ENCODE results near the gene BRI3. TPM values are rescaled to one million over a fixed set of nuclear protein-coding genes. Genes with fewer than 3 reads are reported as not detected.
A peak's percentile ranks its signal among the peaks of the same experiment; 100 is the strongest.

The BRI3 gene
- polyA plus RNA-seq, 3 donors, result 88.9 to 102 (median 102) TPM

DNA sequence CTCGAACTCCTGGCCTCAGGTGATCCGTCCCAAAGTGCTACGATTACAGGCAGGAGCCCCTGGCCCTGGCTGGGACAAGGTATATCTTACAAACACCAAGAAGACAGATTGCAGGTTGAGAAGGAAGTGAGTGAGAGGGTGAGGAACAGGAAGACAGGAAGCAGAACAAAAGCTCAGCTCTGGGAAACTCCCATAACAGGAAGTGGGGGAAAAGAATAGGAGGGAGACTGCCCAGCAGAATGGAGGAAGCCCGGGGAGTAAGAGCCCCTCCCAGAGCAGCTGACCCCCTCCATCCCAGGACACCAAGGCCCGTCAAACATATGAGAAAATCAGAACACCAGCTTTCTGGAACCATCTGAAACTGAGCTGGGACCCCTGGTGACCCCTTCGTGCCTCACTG, 32.4 kb upstream of the BRI3 start:
- DNase-seq, result no peak

DNA sequence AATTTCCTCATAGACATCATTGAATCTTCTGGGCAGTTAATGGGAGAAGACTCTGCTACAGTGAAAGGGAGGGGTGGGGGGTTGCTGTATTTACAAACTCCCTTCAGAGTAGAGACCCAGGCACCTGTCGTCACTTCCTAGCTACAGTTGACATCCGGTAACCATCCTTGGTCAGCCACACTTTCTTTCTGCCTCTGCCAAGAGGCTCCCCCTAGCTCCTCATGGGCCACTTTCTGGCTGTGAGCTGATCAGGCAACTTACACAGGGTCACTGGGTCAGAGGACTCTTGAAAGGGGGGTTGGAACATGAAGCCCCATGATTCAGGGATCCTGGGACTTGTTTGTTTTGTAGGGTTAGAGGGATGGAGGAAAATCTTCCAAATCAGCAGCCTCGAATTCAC, 30.7 kb upstream of the BRI3 start:
- no peak for DNase-seq

DNA sequence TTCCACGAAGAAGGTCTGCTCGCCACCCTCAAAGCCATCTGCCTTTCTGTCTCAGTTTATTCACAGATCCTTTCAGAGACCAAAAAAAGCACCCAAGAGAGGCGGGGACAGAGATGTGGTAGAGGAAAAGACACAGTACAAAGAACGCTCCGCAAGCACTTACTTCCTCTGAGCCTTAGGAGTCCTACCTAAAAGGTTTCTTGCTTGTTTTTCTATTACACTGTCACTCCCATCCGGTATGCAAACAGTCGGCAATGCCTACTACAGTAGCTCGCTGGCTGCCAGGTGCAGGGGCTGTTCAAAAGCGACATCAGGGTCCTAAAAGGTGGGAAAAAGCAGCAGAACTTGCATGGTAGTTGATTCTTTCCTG, 30.3 kb upstream of the BRI3 start:
- no peak for DNase-seq

- peak; percentile 92 for DNase-seq
These were observed 29.7 kb upstream of the BRI3 start, which contains the start of gene TECPR1 for GRCh38 chr7:98251601-98252424. TSS of gene TECPR1 (minus strand) at chr7:98252232. CDS start at chr7:98246146, 6,086 bp downstream.

GRCh38 chr7:98252425-98253054, 28.9 kb upstream of the BRI3 start:
- no peak for DNase-seq

- no peak for DNase-seq
These were observed 27.0 kb upstream of the BRI3 start for GRCh38 chr7:98254516-98254915.

- DNase-seq, result no peak
These were observed 26.4 kb upstream of the BRI3 start for GRCh38 chr7:98254951-98255610.

GRCh38 chr7:98256431-98256830, 25.1 kb upstream of the BRI3 start:
- DNase-seq, result no peak

DNA sequence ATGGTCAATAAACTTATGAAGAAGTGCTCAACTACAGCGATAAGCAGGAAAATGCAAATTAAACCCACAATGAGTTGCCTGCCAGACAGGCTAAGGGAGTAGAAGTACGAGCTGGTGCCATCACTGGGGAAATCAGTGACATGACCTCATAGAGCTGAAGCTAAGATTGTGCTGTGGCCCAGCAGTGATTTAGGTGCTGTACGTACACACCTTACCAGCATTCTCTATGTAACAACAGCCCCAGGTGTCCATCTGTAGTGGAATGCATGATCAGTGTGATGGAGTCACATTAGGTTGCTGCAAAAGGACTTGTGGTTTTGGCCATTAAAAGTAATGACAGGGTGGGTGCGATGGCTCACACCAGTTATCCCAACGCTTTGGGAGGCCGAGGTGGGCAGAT, 23.8 kb upstream of the BRI3 start:
- DNase-seq, result no peak

DNA sequence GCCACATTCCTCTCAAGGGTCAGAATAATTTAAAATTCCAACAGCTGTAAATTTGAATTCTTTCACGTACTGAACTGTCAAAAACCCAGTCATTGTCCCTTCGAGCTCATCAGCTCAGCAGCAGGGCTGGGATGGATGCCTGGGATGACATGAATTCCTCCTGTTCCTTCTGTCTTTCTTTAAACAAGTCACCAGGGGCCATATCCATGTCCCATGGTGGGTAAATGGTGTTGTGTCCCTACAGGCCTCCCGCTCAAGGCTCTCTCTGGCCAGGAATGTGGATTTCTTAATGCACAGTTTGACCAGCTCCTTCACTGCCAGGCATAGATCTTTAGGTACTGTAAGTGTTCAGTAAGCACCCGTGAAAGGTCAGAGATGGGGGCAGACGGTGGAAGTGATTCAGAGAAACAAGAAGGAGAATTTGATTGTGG, 15.6 kb upstream of the BRI3 start:
- DNase-seq, result no peak

GRCh38 chr7:98266840-98267239, 14.6 kb upstream of the BRI3 start:
- DNase-seq, result no peak

DNA sequence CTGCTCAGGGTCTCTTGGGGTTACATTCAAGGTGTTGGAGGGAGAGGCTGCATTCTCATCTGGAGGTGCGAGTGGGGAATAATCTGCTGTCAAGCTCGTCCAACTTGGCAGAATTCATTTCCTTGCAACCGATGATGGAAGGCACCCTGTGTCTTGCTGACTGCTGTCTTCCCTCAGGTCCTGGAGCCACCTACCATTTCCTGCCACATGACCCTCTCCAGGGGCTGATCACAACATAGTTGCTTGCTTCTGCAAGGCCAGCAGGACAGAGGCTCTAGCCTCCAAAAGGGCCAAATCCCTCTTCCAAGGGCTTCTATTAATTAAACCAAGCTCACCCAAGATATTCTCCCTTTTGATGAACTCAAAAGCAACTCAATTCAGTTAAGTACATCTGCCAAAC, 14.2 kb upstream of the BRI3 start:
- no peak for DNase-seq

GRCh38 chr7:98276241-98276761, 5.2 kb upstream of the BRI3 start:
- no peak for DNase-seq

GRCh38 chr7:98278408-98278807, 3.1 kb upstream of the BRI3 start:
- DNase-seq, result no peak

DNA sequence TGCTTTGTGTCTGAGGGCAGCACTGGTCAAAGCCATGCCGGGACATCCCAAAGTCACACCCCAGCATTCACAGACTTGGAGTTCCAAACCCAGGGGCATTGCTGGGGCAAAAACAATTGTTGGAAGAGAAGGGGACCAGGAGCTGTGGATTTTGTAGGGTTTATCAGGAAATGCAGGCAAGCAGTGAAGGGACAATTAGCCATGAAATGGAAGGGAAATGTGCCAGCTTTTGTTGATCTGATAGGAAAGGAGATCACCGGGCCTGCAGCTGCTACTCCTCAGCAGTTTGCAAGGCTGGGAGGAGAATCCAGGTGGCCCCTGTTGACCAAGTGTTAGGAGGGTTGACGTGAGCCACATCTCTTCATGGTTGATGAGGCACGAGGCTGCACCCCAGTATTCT, 2.5 kb upstream of the BRI3 start:
- DNase-seq, result no peak

DNA sequence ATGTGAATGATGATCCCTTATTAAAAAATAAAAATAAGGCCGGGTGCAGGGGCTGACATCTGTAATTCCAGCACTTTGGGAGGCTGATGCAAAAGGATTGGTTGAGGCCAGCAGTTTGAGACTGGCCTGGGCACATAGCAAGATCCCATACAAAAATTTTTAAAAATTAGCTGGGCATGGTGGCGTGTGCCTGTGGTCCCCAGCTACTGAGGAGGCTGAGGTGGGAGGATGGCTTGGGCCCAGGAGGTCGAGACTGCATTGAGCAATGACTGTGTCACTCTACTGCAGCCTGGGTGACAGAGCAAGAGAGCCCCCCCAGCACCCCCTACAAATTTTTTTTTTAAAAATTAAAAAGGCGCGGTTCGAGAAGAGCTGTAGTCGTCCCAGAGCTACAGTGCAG, 1.2 kb upstream of the BRI3 start:
- DNase-seq, result no peak

DNA sequence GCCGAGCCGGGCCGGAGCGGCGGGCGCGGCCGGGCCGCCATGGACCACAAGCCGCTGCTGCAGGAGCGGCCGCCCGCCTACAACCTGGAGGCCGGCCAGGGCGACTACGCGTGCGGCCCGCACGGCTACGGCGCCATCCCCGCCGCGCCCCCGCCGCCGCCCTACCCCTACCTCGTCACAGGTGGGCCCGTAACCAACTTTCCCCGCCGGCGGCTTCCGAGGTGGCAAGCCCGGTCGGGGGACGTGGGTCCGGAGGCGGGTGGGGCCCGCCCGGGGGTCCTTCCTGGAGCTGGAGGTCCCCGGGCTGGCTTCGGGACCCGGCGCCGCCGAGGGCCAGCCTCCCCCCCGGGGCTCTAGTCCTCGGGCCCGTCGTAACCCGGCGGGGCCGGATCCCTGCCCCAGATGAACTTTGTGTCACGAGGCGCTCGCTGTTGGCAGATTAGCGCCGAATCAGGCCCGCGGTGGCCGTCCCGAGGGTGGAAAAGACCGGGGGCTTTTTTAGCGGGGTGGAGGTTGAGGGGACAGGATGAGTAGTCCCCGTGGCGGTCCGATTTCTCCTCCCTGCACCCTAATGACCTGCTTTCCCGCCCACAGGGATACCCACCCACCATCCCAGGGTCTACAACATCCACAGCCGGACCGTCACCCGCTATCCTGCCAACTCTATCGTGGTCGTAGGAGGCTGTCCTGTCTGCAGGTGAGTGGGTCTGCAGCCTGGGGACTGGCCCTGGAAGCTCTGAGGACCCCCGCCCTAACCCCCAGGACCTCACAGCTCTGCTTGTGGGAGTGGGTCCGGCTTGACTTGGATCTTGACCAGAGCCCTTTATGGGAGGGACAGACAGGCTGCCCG, 496 bp downstream of the BRI3 start:
- DNase-seq, result no peak

DNA sequence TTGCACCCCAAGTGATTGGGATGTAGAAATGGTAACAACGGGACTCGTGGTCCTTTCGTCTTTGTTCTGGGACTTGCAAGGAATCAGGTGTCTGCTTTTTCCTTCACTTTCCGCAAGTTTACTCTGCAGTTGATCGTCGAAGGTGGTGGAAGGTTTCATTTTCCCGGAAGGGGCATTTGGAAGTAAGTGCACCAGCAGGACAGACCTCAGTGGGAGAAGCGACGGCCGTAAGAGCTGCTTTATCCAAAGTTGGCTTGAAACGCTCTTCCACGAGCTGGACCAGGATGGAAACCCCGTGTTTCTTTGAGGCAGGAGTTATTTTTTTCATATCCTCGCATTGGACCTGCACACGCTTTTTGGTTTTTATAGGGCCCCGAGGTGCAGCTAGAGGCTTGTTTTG, 1.2 kb downstream of the BRI3 start:
- DNase-seq, result no peak

DNA sequence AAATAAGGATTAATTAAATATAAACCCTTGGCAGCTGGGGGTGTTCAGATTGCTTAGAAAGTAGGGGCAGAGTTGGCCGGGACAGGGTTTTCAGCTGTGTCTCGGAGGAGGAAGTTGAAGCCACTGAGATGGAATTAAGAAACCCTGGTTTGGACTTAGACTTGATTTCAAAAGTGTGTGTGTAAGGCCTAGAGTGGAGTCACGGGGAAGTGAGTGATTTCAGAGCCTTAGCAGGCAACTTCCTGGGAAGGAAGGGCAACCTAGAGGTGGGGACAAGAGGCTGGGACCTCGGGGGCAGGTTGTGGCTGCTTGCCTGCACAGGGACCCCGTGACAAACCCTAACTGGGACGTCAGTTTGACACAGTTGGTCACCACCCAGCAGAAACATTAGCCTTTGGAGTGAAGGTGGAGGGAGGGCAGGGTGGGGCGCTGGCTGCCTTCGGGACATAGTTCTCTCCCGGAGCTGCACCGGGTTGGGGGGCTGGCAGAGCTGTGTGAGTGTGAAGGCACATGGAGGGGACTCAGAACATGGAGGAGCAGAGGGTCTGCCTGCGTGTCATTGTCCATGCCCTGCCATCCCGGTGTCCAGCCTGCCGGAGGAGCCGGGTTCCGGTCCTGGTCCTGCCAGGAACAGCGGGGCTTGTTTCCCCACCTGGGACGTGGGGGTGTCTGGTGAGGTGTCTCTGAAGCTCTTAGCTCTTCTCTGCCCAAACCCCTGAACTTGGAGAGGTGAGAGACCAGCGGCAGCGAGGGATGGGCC, 1.8 kb downstream of the BRI3 start:
- no peak for DNase-seq

DNA sequence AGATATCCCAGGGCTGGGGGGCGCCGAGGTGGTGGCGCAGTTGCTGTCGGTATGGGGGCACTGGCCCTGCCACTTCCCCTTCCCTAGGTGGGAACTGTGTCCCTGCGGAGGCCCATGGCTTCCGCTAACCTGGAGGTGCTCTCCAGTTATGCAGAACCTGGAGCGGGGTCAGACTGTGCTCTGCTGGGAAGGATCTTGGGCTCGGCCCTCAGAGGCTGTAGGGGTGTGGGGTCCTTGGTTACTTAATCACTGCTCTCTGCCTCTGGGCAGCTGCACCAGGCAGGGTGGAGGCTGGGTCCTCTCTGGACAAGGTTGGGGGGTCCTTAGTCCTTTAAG, 2.4 kb downstream of the BRI3 start:
- DNase-seq, result no peak

DNA sequence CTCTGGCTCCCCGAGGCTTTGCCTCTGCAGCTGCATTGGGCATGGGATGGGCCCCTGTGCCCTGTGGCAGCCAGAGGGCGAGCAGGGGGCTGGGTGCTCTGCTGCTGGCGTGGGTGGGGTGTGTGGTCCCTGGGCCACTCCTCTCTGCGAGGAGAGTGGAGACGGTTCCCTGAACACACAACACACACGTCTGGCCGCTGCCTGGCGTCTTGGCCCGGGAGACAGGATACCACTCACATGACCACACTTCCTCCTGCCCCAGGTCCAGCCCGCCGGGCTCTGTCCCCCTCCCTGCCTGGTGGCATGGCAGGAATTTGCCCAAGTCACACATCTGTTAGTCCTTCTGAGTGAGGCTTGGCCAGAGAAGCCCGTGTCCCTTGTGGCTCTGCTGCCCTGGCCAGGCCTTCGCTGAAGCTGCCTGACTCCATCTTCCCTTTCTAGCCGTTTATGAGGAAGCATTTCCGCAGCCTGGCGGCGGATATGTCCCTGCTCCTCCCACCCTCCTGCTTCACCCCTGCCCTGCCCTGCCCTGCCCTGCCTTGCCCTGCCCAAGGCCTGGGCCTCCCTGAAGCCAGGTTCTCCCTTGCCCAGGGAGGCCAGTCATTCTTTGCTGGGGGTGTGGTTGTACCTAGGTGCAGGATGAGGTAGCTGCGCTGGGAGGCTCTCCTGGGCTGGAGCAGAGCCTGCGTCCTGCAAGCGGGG, 3.0 kb downstream of the BRI3 start:
- DNase-seq, result no peak
